ENCODE measurements around the gene NUP153. TPM values are rescaled to one million over a fixed set of nuclear protein-coding genes. Genes with fewer than 3 reads are reported as not detected.

NUP153 gene
- total and polyA plus RNA-seq, 2 of the 8 experiments (the other 6 are each of a cell fraction or from before 2014, with no cell fraction given) = 47.0 to 84.8 TPM

GRCh38 chr6:17663226-17663625, 43.5 kb downstream of the NUP153 start (continued):
- TF ChIP-seq, protein P1, sequence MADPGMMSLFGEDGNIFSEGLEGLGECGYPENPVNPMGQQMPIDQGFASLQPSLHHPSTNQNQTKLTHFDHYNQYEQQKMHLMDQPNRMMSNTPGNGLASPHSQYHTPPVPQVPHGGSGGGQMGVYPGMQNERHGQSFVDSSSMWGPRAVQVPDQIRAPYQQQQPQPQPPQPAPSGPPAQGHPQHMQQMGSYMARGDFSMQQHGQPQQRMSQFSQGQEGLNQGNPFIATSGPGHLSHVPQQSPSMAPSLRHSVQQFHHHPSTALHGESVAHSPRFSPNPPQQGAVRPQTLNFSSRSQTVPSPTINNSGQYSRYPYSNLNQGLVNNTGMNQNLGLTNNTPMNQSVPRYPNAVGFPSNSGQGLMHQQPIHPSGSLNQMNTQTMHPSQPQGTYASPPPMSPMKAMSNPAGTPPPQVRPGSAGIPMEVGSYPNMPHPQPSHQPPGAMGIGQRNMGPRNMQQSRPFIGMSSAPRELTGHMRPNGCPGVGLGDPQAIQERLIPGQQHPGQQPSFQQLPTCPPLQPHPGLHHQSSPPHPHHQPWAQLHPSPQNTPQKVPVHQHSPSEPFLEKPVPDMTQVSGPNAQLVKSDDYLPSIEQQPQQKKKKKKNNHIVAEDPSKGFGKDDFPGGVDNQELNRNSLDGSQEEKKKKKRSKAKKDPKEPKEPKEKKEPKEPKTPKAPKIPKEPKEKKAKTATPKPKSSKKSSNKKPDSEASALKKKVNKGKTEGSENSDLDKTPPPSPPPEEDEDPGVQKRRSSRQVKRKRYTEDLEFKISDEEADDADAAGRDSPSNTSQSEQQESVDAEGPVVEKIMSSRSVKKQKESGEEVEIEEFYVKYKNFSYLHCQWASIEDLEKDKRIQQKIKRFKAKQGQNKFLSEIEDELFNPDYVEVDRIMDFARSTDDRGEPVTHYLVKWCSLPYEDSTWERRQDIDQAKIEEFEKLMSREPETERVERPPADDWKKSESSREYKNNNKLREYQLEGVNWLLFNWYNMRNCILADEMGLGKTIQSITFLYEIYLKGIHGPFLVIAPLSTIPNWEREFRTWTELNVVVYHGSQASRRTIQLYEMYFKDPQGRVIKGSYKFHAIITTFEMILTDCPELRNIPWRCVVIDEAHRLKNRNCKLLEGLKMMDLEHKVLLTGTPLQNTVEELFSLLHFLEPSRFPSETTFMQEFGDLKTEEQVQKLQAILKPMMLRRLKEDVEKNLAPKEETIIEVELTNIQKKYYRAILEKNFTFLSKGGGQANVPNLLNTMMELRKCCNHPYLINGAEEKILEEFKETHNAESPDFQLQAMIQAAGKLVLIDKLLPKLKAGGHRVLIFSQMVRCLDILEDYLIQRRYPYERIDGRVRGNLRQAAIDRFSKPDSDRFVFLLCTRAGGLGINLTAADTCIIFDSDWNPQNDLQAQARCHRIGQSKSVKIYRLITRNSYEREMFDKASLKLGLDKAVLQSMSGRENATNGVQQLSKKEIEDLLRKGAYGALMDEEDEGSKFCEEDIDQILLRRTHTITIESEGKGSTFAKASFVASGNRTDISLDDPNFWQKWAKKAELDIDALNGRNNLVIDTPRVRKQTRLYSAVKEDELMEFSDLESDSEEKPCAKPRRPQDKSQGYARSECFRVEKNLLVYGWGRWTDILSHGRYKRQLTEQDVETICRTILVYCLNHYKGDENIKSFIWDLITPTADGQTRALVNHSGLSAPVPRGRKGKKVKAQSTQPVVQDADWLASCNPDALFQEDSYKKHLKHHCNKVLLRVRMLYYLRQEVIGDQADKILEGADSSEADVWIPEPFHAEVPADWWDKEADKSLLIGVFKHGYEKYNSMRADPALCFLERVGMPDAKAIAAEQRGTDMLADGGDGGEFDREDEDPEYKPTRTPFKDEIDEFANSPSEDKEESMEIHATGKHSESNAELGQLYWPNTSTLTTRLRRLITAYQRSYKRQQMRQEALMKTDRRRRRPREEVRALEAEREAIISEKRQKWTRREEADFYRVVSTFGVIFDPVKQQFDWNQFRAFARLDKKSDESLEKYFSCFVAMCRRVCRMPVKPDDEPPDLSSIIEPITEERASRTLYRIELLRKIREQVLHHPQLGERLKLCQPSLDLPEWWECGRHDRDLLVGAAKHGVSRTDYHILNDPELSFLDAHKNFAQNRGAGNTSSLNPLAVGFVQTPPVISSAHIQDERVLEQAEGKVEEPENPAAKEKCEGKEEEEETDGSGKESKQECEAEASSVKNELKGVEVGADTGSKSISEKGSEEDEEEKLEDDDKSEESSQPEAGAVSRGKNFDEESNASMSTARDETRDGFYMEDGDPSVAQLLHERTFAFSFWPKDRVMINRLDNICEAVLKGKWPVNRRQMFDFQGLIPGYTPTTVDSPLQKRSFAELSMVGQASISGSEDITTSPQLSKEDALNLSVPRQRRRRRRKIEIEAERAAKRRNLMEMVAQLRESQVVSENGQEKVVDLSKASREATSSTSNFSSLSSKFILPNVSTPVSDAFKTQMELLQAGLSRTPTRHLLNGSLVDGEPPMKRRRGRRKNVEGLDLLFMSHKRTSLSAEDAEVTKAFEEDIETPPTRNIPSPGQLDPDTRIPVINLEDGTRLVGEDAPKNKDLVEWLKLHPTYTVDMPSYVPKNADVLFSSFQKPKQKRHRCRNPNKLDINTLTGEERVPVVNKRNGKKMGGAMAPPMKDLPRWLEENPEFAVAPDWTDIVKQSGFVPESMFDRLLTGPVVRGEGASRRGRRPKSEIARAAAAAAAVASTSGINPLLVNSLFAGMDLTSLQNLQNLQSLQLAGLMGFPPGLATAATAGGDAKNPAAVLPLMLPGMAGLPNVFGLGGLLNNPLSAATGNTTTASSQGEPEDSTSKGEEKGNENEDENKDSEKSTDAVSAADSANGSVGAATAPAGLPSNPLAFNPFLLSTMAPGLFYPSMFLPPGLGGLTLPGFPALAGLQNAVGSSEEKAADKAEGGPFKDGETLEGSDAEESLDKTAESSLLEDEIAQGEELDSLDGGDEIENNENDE (IDR thresholded peaks at IDR 0.05; ENCODE audit: insufficient replicate concordance, low read length) = no peak
- no peak for TF ChIP-seq SIX5 (IDR thresholded peaks at IDR 0.05; ENCODE audit: low read depth, low read length)
- TF ChIP-seq TAF1 (IDR thresholded peaks at IDR 0.05; ENCODE audit: low read depth, low read length) = no peak
